ENCODE results near the gene TNFAIP3.

TNFAIP3 gene

GRCh38 chr6:137903933-137904821 lies 37.1 kb downstream of the TNFAIP3 start:
- DNase-seq = no peak

DNA sequence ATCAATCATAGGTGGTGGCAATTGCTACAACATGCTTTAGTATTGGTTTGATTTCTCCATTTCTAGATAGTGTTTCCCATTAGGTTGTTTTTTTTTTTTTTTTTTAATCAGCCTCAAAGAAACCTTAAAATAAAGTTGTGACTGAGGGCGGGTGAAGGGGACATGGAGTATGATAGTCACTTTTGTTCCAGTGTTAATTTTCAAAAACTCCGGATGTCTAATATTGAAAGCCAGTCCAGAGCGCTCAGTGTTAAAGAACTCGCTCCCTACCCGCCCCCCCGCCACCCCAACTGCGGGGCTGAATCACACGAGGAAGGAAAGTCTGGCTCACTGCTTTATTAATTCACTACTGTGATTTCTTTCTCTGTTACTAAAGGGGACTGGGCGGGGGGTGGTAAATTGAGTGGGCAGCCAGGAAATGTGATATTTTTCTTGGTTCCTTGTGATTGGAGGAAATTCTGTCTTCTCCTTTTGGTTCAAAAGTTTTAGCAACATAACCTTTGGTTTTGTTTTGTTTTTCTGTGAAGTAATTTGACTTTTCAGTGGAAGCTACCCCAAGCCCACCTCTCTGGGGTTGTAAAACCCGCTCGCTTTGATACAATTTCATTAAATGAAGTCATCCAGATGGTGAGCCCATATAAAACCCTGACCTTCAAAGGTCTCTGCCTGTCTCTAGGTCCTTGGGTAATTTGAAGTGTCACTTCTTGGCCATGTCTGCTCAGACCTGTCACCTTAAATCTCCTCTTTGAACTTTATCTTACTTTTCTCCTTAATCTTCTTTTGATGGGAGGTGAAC lies 38.0 kb downstream of the TNFAIP3 start:
- DNase-seq = no peak

- DNase-seq = no peak
These were observed 39.0 kb downstream of the TNFAIP3 start for GRCh38 chr6:137906020-137906472.

DNA sequence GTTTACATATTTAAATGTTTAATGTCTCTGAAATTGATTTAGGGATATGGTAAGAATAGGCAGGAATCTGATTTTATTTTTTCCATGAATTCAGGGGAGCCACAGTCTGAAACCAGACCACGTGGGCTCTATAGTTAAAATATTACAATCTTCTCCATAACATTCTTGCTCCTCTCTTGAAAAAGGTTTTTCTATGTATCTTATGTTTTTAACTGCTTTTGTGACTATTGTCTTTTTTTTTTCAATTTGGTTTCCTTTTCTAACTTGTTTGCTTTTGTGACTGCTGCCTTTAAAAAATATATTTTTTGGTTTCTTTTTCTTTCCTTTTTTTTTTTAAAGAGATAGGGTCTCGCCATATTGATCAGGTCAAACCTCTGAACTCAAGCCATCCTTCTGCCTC lies 40.1 kb downstream of the TNFAIP3 start:
- DNase-seq = no peak

- no peak for DNase-seq
These were observed 42.5 kb downstream of the TNFAIP3 start for GRCh38 chr6:137909533-137909932.

DNA sequence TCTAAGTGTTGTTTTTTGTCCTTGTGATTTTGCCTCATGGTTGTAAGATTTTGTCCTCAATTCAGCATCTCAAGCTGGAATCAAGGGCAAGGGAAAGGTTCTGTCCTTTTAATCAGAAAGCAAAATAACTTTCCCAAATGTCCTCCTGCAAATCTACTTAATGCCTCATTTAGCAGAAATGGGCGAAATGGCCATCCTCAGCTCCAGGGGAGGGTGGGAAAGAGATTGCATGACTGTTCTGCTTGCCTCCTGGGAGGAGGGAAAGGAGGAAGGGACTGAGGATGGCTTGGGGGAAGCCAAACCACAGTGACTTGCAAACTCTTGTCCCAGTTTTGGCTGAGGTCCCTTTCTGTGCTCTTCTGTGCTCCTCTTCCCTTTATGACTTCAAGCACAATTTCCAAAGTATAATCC lies 43.4 kb downstream of the TNFAIP3 start:
- DNase-seq = no peak

GRCh38 chr6:137910843-137911456 lies 43.9 kb downstream of the TNFAIP3 start:
- no peak for DNase-seq

GRCh38 chr6:137911675-137912191 lies 44.7 kb downstream of the TNFAIP3 start:
- DNase-seq = no peak

DNA sequence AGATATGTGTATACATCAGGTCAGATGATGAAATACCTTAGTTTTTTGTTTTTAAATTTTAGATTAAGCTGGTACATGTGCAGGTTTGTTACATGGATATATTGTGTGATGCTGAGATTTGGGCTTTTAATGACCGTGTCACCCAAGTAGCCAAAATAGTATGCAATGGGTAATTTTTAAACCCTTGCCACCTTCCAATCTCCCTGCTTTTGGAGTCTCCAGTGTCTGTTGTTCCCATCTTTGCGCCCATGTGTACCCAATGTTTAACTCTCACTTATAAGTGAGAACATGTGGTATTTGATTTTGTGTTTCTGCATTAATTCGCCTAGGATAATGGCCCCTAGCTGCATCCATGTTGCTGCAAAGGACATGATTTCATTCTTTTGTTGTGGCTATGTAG lies 45.8 kb downstream of the TNFAIP3 start:
- DNase-seq = no peak

GRCh38 chr6:137913434-137913833 lies 46.4 kb downstream of the TNFAIP3 start:
- no peak for DNase-seq

GRCh38 chr6:137913996-137914529 lies 47.0 kb downstream of the TNFAIP3 start:
- no peak for DNase-seq

GRCh38 chr6:137914530-137915193 lies 47.6 kb downstream of the TNFAIP3 start:
- no peak for DNase-seq

DNA sequence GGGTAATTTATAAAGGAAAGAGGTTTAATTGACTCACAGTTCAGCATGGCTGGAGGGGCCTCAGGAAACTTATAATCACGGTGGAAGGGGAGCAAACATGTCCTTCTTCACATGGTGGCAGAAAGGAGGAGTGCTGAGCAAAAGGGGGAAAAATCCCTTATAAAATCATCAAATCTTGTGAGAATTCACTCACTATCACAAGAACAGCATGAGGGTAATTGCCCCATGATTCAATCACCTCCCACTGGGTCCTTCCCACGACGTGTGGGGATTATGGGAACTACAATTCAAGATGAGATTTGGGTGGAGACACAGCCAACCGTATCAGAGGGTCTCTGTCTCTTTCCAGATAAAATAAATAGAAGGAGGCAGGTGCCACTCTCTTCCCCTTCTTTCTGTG lies 48.7 kb downstream of the TNFAIP3 start:
- no peak for DNase-seq

DNA sequence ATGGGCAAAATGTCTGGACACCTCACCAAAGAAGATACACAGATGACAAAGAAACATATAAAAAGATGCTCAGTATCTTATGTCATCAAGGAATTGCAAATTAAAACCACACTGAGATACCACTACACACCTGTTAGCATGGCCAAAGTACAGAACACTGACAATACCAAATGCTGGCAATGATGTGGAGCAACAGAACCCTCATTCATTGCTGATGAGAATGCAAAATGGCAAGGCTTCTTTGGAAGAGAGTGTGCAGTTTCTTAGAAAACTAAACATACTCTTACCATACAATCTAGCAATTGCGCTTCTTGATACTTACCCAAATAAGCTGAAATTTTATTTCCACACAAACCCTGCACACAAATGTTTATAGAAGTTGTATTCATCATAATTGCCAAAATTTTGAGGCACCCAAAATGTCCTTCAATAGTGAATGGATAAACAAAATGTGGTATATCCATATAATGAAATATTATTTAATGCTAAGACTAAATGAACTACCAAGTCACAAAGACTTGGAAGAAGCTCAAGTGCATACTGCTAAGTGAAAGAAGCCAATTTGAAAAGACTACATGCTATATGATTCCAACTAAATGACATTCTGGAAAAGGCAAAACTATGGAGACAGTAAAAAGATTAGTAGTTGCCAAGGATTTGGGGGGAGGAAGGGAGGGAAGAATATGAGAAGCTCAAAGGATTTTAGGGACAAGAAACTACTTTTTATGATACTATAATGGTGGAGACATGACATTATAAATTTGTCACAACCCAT lies 50.7 kb downstream of the TNFAIP3 start:
- no peak for DNase-seq

DNA sequence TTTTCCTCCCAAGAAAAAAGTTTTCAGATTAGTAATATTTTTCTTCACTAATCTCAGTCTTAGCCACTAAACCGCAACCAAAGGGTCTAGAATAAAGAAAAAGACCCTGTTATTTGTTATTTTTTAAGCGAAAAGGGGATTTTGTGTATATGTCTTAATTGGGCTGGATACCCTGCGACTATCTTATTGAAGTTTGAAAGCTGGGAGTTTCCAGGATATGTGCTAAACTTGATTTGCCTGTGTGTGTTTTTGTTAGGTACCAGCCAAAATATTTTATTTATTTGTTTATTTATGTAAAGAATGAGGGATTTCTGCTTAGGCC lies 52.4 kb downstream of the TNFAIP3 start:
- no peak for DNase-seq

- DNase-seq = no peak
These were observed 53.0 kb downstream of the TNFAIP3 start for GRCh38 chr6:137919837-137920730.

- no peak for DNase-seq
These were observed 54.8 kb downstream of the TNFAIP3 start for GRCh38 chr6:137921823-137922222.

- DNase-seq = no peak
These were observed 57.0 kb downstream of the TNFAIP3 start for GRCh38 chr6:137923866-137924653.

DNA sequence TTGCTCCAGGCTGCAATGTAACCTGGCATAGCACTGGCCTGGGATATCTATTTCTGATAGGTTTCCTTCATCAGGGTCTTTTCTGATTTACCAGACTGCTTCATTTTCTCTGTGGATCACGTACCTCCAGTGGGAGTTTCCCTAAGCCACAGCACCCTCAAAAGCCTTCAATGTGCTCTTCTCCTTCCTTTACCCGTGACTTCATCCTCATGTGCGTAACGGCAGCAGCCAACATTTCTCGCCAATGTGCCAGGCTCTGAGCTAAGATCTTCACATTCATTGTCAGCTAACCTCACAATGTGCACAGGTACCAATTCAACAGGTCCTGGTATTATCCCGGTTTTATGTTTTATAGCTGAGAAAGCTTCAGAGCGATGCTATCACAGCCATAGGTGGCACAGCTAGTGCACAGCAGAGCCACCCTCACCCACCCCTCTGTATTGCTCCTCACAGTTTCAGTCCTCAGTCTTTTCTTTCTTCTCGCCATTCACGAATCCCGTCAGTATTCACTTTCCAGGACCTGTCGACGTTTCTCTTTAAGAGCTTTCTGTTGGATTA lies 58.2 kb downstream of the TNFAIP3 start:
- no peak for DNase-seq
